ENCODE data around the gene CSMD2.

The CSMD2 gene

DNA sequence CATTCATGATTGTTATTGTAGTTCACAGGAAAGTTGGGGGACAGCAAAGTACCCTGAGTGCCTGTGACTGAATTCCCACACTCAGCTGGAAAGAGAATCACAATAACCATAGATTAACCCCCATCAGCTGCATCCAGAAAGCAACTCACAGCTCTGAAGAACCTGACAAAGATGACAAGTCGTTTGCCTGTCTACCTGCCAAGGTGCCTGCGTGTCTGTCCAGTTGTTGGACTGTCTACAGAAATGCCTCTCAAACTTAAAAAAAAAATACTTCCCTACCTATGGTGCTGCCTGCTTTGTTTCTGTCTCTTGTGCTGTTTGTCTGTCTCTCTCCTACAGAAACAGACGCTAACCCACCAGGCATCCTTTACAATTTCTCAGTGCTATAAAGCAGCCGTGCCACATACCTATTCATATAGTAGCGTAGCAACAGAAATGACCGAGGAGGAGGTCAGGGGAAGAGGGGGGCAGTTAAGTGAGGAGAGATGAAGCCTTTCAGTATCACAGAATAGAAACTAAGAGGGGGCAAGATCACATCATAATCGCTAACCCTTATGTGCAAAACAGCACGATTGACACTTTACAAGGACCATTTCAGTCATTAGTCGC, 455.8 kb downstream of the CSMD2 start:
- H3K27ac ChIP-seq (ENCODE audit: low read length): no peak overlapping the region
- H3K4me3 ChIP-seq (ENCODE audit: low read depth in 1 of 2, low read length in 2 of 2): no peak overlapping the region
- H3K36me3 ChIP-seq (ENCODE audit: control insufficient read depth in 1 of 2, insufficient read depth in 2 of 2, low read length in 2 of 2): no peaks in the 10 kb centered on the region
- H3K9me3 ChIP-seq (ENCODE audit: control insufficient read depth in 1 of 2, low read length in 2 of 2): no peaks in the 10 kb centered on the region
- no peaks in the 10 kb centered on the region for H3K4me1 ChIP-seq (ENCODE audit: control insufficient read depth in 1 of 2, insufficient read depth in 2 of 2, low read length in 2 of 2)
- H3K27me3 ChIP-seq (ENCODE audit: low read depth, low read length): no peaks in the 10 kb centered on the region

DNA sequence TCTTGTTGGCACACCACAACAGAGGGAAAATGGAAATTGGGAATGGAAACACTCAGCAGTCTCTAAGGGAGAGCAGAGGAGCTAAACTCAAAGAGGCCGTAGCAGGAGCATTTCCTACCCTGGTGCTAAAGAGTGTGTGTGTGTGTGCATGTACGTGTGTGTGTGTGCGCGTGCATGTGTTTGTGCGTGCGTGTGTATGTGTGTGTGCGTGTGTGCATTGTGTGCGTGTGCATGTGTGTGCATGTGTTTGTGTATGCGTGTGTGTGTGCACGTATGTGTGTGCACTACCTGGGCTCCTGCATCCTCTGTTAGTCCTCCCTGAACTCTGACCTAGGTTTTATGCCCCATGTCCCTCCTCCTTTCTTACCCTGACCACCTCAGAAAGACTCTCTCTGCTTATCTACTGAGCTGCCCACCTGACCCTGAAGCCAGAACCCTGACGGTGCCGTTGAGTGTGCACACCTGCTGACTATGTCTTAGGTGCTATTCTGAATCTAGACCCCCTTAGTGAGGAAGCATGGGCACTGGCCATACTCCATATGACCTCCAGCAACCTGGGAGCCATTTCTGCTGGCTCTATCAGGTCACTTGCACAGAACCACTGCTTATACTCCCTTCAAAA, 458.3 kb downstream of the CSMD2 start:
- no peak overlapping the region for H3K27ac ChIP-seq (ENCODE audit: low read length)
- no peak overlapping the region for H3K4me3 ChIP-seq (ENCODE audit: low read depth in 1 of 2, low read length in 2 of 2)
- no peaks in the 10 kb centered on the region for H3K9me3 ChIP-seq (ENCODE audit: control insufficient read depth in 1 of 2, low read length in 2 of 2)
- H3K4me1 ChIP-seq (ENCODE audit: control insufficient read depth in 1 of 2, insufficient read depth in 2 of 2, low read length in 2 of 2): no peaks in the 10 kb centered on the region
- H3K27me3 ChIP-seq (ENCODE audit: low read depth, low read length): no peaks in the 10 kb centered on the region
- H3K36me3 ChIP-seq (ENCODE audit: control insufficient read depth in 1 of 2, insufficient read depth in 2 of 2, low read length in 2 of 2): no peaks in the 10 kb centered on the region

DNA sequence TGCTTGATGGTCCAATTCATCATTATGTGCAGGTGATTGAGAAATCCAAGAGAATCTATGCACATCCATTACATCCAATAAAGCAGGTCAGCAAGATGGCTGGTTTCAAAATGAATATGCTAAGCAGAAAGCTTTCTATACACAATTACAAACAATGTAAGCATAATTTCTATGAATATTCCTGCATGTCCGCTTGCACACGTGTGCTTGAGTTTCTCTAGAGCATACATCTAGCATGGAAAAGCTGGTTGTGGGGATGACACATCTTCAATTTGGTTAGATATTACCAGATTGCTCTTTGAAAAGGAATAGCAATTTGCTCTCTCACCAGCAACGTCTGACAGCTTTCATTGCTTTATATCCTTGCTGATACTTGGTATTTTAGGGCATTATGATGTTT, 461.6 kb downstream of the CSMD2 start:
- H3K4me3 ChIP-seq (ENCODE audit: low read depth in 1 of 2, low read length in 2 of 2): no peak overlapping the region
- H3K36me3 ChIP-seq (ENCODE audit: control insufficient read depth in 1 of 2, insufficient read depth in 2 of 2, low read length in 2 of 2): no peaks in the 10 kb centered on the region
- no peak overlapping the region for H3K27ac ChIP-seq (ENCODE audit: low read length)
- no peaks in the 10 kb centered on the region for H3K27me3 ChIP-seq (ENCODE audit: low read depth, low read length)
- no peaks in the 10 kb centered on the region for H3K9me3 ChIP-seq (ENCODE audit: control insufficient read depth in 1 of 2, low read length in 2 of 2)
- no peaks in the 10 kb centered on the region for H3K4me1 ChIP-seq (ENCODE audit: control insufficient read depth in 1 of 2, insufficient read depth in 2 of 2, low read length in 2 of 2)

DNA sequence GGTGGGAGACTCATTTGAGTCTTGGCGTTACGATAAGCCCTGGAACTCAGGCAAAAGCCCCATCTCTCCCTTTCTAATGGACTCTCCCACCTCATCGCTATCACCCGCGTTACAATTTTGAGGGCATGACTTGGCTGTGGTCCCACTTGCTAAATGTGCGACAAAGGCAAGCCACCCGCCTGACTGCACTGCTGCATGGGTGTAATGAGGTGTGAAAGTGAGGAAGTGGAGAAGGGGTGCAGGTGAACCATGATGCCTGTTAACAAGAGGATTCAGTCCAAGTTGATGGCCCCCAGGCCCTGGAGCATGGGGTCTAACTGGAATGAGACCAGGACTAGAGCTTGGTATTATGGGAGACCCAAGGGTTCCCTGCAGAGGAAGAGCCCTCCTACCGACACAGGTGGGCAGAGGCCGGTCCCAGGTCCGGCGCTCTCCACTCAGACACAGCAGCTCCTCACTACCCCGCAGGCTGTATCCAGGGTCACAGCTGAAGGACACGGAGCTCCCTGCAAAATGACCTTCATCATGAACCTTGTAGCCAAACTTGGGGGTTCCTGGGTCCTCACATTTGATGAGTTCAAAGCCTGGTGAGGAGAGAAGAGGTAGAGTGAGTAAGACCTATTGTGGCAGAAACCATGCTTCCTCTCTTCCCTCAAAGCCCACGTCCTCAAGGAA, 466.5 kb downstream of the CSMD2 start:
- Histone ChIP-seq H3K36me3 (ENCODE audit: control insufficient read depth in 1 of 2, insufficient read depth in 2 of 2, low read length in 2 of 2) (no peaks in the 10 kb centered on the region), H3K9me3 (ENCODE audit: control insufficient read depth in 1 of 2, low read length in 2 of 2) (no peaks in the 10 kb centered on the region), H3K27me3 (ENCODE audit: low read depth, low read length) (no peaks in the 10 kb centered on the region), H3K4me1 (ENCODE audit: control insufficient read depth in 1 of 2, insufficient read depth in 2 of 2, low read length in 2 of 2) (no peaks in the 10 kb centered on the region), H3K4me3 (ENCODE audit: low read depth in 1 of 2, low read length in 2 of 2) (no peak overlapping the region), H3K27ac (ENCODE audit: low read length) (no peak overlapping the region)

DNA sequence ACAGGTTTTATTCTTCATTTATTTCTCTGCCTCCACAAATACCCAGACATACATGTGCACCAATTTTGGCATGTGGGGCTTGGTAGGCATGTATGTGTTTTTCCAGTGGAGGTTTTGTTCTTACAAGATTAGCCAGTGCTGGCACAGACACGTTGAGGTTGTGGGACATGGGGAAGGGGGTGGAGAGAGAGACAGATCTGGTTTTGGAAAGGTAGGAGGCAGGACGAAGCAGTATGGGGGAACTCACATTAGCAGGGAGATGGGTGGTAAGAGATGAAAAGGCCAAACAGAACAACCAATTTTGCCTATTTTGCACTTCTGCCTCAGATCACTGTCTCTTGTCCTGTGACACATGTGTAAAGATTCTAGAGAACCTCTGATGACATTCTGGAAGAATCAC, 467.2 kb downstream of the CSMD2 start:
- Histone ChIP-seq H3K4me1 (ENCODE audit: control insufficient read depth in 1 of 2, insufficient read depth in 2 of 2, low read length in 2 of 2) (no peaks in the 10 kb centered on the region), H3K27ac (ENCODE audit: low read length) (no peak overlapping the region), H3K27me3 (ENCODE audit: low read depth, low read length) (no peaks in the 10 kb centered on the region), H3K36me3 (ENCODE audit: control insufficient read depth in 1 of 2, insufficient read depth in 2 of 2, low read length in 2 of 2) (no peaks in the 10 kb centered on the region), H3K4me3 (ENCODE audit: low read depth in 1 of 2, low read length in 2 of 2) (no peak overlapping the region), H3K9me3 (ENCODE audit: control insufficient read depth in 1 of 2, low read length in 2 of 2) (no peaks in the 10 kb centered on the region)

DNA sequence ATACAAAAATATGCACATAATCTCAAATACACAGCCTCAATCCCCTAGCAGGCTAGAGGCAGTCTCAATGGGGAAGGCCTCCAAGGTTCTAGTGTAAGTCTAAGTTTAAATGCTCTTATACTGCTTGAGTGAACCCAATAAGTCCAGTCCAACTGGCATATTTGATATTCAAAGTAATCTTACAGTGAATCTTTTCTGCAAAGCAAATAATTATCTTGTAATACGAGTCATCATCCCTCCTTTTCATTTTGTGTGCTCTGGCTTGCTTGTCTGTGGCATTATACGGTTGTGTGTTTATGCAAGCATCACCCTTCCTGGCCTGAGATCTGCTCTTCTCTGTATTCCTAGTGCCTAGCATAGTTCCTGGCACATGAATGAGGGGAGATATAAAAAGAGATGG, 468.1 kb downstream of the CSMD2 start:
- H3K27ac ChIP-seq (ENCODE audit: low read length): no peak overlapping the region
- H3K36me3 ChIP-seq (ENCODE audit: control insufficient read depth in 1 of 2, insufficient read depth in 2 of 2, low read length in 2 of 2): no peaks in the 10 kb centered on the region
- H3K27me3 ChIP-seq (ENCODE audit: low read depth, low read length): no peaks in the 10 kb centered on the region
- no peaks in the 10 kb centered on the region for H3K9me3 ChIP-seq (ENCODE audit: control insufficient read depth in 1 of 2, low read length in 2 of 2)
- H3K4me3 ChIP-seq (ENCODE audit: low read depth in 1 of 2, low read length in 2 of 2): no peak overlapping the region
- no peaks in the 10 kb centered on the region for H3K4me1 ChIP-seq (ENCODE audit: control insufficient read depth in 1 of 2, insufficient read depth in 2 of 2, low read length in 2 of 2)

DNA sequence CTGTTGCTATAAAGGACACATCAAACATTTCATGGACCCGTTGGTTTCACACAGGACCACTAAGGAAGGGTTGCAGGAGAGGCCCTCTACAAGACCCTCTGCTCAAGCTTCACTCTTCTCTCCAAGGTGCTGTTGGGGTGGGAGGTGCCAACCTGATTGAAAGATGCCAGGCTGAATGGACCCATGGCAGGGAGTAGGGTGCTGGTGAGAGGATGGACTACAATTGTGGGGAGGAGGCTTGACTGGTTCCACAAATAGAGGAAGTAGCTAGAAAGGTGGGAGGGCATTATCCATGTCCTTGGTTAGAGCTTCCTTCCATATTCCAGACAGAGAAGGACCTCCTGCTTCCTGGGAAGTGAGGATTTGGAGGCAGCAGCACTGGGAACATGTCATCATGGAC, 468.7 kb downstream of the CSMD2 start:
- H3K36me3 ChIP-seq (ENCODE audit: control insufficient read depth in 1 of 2, insufficient read depth in 2 of 2, low read length in 2 of 2): no peaks in the 10 kb centered on the region
- H3K4me1 ChIP-seq (ENCODE audit: control insufficient read depth in 1 of 2, insufficient read depth in 2 of 2, low read length in 2 of 2): no peaks in the 10 kb centered on the region
- H3K27me3 ChIP-seq (ENCODE audit: low read depth, low read length): no peaks in the 10 kb centered on the region
- no peak overlapping the region for H3K4me3 ChIP-seq (ENCODE audit: low read depth in 1 of 2, low read length in 2 of 2)
- H3K27ac ChIP-seq (ENCODE audit: low read length): no peak overlapping the region
- no peaks in the 10 kb centered on the region for H3K9me3 ChIP-seq (ENCODE audit: control insufficient read depth in 1 of 2, low read length in 2 of 2)

DNA sequence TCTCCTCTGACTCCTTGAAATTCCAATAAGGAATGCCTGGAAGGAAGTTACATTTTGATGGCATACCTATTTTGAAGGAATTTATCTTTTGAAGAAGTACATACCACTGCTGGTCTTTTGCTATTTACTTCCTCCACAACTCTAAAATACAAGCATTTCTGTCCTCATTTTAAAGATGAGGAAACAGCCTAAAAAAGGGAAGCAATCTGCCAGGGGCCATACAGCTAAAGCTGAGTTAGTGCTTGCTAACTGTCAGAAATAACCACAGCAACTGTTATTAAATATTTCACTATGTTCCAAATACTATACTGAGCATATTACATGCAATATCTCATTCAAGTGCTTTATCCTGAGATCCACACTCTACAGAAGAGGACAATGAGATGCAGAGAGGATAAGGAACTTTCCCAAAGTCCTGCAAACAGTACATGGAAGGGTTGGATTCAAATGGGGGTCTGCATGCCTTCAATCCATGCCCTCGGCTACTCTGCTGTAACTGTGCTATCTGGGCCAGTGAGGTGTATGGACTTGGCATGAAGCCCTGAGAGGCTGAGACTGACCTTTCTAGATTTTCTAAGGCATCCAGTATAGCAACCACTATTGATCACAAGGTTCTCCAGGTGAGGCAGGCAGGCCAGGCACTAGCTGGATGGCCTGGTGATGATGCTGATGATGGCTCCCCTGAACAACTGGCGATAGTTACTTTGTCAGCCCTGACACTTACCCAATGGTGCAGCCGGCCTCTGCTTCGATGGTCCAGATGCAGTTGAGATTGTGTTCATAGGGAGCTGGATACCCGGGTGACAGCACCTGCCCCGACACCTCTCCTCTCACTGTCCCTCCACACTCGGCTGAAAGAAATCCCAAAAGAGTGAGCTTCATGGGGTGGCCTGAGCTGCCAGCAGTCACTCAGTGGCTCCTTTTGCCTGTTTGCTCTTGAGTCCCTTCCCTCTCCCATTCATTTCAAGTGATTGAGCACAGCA, 472.5 kb downstream of the CSMD2 start:
- no peak overlapping the region for H3K4me3 ChIP-seq (ENCODE audit: low read depth in 1 of 2, low read length in 2 of 2)
- no peaks in the 10 kb centered on the region for H3K36me3 ChIP-seq (ENCODE audit: control insufficient read depth in 1 of 2, insufficient read depth in 2 of 2, low read length in 2 of 2)
- no peaks in the 10 kb centered on the region for H3K27me3 ChIP-seq (ENCODE audit: low read depth, low read length)
- no peaks in the 10 kb centered on the region for H3K4me1 ChIP-seq (ENCODE audit: control insufficient read depth in 1 of 2, insufficient read depth in 2 of 2, low read length in 2 of 2)
- H3K27ac ChIP-seq (ENCODE audit: low read length): no peak overlapping the region
- H3K9me3 ChIP-seq (ENCODE audit: control insufficient read depth in 1 of 2, low read length in 2 of 2): no peaks in the 10 kb centered on the region

DNA sequence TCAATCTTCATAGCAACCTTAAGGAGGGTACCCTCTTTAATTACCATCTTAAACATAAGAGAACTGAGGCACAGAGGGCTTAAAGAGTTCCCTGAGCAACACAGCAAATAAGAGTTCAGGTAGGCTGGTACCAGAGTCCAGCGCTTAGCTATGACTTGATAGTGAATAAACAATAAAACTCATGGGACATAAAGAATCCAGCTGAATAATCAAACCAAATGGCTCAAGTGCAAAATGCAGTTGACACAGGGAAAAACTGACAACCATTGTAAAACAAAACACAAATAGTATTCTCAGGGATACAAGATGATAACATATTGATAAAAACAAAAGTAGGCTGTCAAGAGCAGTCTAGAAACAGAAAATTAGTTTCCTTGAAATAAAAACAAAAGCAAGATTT, 478.0 kb downstream of the CSMD2 start:
- H3K27ac ChIP-seq (ENCODE audit: low read length): no peak overlapping the region
- no peak overlapping the region for H3K4me3 ChIP-seq (ENCODE audit: low read depth in 1 of 2, low read length in 2 of 2)
- H3K27me3 ChIP-seq (ENCODE audit: low read depth, low read length): no peaks in the 10 kb centered on the region
- no peaks in the 10 kb centered on the region for H3K4me1 ChIP-seq (ENCODE audit: control insufficient read depth in 1 of 2, insufficient read depth in 2 of 2, low read length in 2 of 2)
- no peaks in the 10 kb centered on the region for H3K36me3 ChIP-seq (ENCODE audit: control insufficient read depth in 1 of 2, insufficient read depth in 2 of 2, low read length in 2 of 2)
- peaks cover 0 to 3% of the 10 kb centered on the region in 2 donors for H3K9me3 ChIP-seq (ENCODE audit: control insufficient read depth in 1 of 2, low read length in 2 of 2)

DNA sequence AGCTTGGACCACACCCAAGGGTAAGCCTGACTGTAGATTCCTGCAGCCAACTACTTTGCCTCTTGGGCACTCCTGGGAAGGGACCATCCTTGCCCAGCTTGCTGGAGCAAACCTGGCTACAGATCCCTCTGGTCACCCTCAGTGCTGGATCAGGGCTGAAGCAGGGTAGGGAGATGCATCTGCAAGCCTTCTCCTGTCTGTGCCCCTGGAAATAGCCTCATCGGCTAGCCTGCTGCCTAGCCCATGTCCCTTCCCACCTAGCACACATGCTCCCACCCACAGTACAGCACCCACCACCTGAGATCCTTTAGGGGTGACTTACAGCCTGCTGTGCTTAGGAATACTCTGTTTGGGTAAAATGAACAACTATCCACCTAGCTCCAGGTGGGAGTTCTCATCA, 478.5 kb downstream of the CSMD2 start:
- H3K36me3 ChIP-seq (ENCODE audit: control insufficient read depth in 1 of 2, insufficient read depth in 2 of 2, low read length in 2 of 2): no peaks in the 10 kb centered on the region
- H3K27ac ChIP-seq (ENCODE audit: low read length): no peak overlapping the region
- H3K4me3 ChIP-seq (ENCODE audit: low read depth in 1 of 2, low read length in 2 of 2): no peak overlapping the region
- H3K27me3 ChIP-seq (ENCODE audit: low read depth, low read length): no peaks in the 10 kb centered on the region
- no peaks in the 10 kb centered on the region for H3K4me1 ChIP-seq (ENCODE audit: control insufficient read depth in 1 of 2, insufficient read depth in 2 of 2, low read length in 2 of 2)
- H3K9me3 ChIP-seq (ENCODE audit: control insufficient read depth in 1 of 2, low read length in 2 of 2): peaks cover 0 to 3% of the 10 kb centered on the region in 2 donors

DNA sequence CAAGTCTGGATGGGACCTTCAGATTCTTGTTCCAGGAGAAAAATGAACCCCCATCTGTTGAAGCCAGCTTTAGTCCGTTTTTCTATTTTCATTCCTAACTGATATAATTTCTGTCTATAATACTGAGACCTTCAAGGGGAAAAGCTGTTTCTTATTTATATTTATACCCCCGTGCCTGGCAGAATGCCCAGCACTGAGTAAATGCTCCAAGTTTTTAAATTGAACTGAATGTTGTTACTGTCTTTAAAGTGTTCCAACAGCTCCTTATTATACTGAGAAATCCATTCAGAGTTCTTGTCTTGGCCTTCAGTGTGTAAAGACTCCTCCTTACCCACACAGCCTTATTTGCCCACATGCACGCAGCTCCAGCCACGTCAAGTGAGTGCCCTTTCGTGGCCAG, 479.8 kb downstream of the CSMD2 start:
- Histone ChIP-seq H3K4me1 (ENCODE audit: control insufficient read depth in 1 of 2, insufficient read depth in 2 of 2, low read length in 2 of 2) (no peaks in the 10 kb centered on the region), H3K27me3 (ENCODE audit: low read depth, low read length) (no peaks in the 10 kb centered on the region), H3K36me3 (ENCODE audit: control insufficient read depth in 1 of 2, insufficient read depth in 2 of 2, low read length in 2 of 2) (no peaks in the 10 kb centered on the region)

More for the DNA sequence above, 479.8 kb downstream of the CSMD2 start:
- Histone ChIP-seq H3K4me3 (ENCODE audit: low read depth in 1 of 2, low read length in 2 of 2) (no peak overlapping the region), H3K9me3 (ENCODE audit: control insufficient read depth in 1 of 2, low read length in 2 of 2) (peaks cover 0 to 3% of the 10 kb centered on the region in 2 donors), H3K27ac (ENCODE audit: low read length) (no peak overlapping the region)

Measured in muscle layer of duodenum (tissue), 2 donors.